H1 (cell line): ENCODE data around the gene SLC2A5. TPM values are rescaled to one million over a fixed set of nuclear protein-coding genes. Genes with fewer than 3 reads are reported as not detected.

Experiments
- NRF1 ChIP-seq: IDR thresholded peaks from 2 replicates; pipeline ENCODE4 v1.6.1; 2011; ENCODE audit warnings: mild to moderate bottlenecking, low read depth, low read length, improper control_type of control experiment
- POLR2AphosphoS5 ChIP-seq: IDR thresholded peaks from 2 replicates; pipeline ENCODE4 v1.6.1; 2011; ENCODE audit warnings: low read depth, low read length
- RAD21 ChIP-seq, 2 experiments: IDR thresholded peaks in 1 of 2; conservative IDR thresholded peaks in 1 of 2; 2 replicates each; pipeline ENCODE4 v1.6.1; 2011; ENCODE audit warnings: low read depth in 2 of 2, low read length in 2 of 2, improper control_type of control experiment in 1 of 2, inconsistent platforms in 1 of 2, mild to moderate bottlenecking in 1 of 2, moderate library complexity in 1 of 2
- SIN3A ChIP-seq, 2 experiments: IDR thresholded peaks in 1 of 2; conservative IDR thresholded peaks in 1 of 2; 2 replicates each; pipeline ENCODE4 v1.6.1; 2011 to 2012; ENCODE audit warnings: low read length in 2 of 2, improper control_type of control experiment in 1 of 2, low read depth in 1 of 2, mild to moderate bottlenecking in 1 of 2
- TAF1 ChIP-seq: IDR thresholded peaks from 2 replicates; pipeline ENCODE4 v1.6.1; 2011; ENCODE audit warnings: mild to moderate bottlenecking, low read depth, low read length
- USF2 ChIP-seq: IDR thresholded peaks from 2 replicates; pipeline ENCODE4 v1.6.1; 2011; ENCODE audit warnings: low read length, improper control_type of control experiment
- polyA plus RNA-seq, 7 experiments: library from polyadenylated mRNA; depleted of rRNA in 3 of 7; stranded (reverse) in 5 of 7; unstranded in 2 of 7; fragments of >200 nt in 5 of 7; fragments of 200-250 nt in 2 of 7; gene quantifications; 1 replicate in 5 of 7; 2 replicates in 1 of 7; 4 replicates in 1 of 7; pipeline versions ENCODE4 v1.2.1 to v1.2.3, GENCODE V29; 2011 to 2013; ENCODE audit warnings: missing spikeins in 2 of 7, mixed read lengths in 2 of 7
- total RNA-seq: library from RNA; stranded (reverse); fragmentation: NEBNext Ultra II Directional; extraction: Animal tissue kit (Norgen Biotek cat#: 25700); gene quantifications from 2 replicates; pipeline ENCODE4 v1.2.1, GENCODE V29; 2021

SLC2A5 gene
- total and polyA plus RNA-seq, 2 of the 8 experiments (the other 6 are each of a cell fraction or from before 2014, with no cell fraction given), result 0.12 TPM; not detected in 1

DNA sequence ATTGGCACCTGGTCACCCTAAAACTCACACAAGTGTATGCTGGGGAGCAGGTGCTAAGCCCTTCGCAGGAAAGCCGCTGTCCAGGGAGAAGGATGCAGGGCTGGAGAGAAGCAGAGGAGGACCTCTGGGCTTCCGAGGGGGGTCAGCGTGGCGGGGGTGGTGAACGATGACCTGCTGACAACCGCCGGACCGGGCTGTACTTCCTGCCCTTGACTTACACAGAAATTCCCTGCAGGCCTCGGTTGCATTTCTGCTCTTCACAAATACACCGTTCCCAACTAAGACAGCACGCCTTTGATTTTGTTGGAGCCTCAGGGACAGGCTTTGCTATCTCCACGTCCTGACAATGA is 80.8 kb downstream of the SLC2A5 start (continued):
- TF ChIP-seq SIN3A (conservative IDR thresholded peaks at IDR 0.05 in 1 of 2, IDR thresholded peaks at IDR 0.05 in 1 of 2; ENCODE audit: low read depth in 1 of 2, low read length in 2 of 2) (no peak), POLR2AphosphoS5 (no peak), TAF1 (no peak), USF2 (no peak), RAD21 (IDR thresholded peaks at IDR 0.05 in 1 of 2, conservative IDR thresholded peaks at IDR 0.05 in 1 of 2; ENCODE audit: low read depth in 2 of 2, low read length in 2 of 2) (no peak), NRF1 (no peak)
